Stimulated activated CD4-positive, alpha-beta T cell treated with anti-CD3 and anti-CD28 coated beads, Interleukin-1b, Interleukin-23, amount 100 ng/mL, for 48 hours (primary cell): Measurements from ENCODE around the gene NDUFV2.
"Not testable (repeated sequence)": the region's sequence is repeated elsewhere in the genome, so short reads cannot be mapped to it uniquely, and the experiment has no call there.

Experiments
- DNase-seq: peaks from one replicate; pipeline ENCODE4 v3.0.0-alpha.2; 2020

The NDUFV2 gene

GRCh38 chr18:9091066-9091476, 11.4 kb upstream of the NDUFV2 start:
- peak; percentile 61 for DNase-seq

GRCh38 chr18:9092665-9093064, 9.8 kb upstream of the NDUFV2 start:
- no peak for DNase-seq

GRCh38 chr18:9093109-9093508, 9.4 kb upstream of the NDUFV2 start:
- DNase-seq, result not testable (repeated sequence)

- DNase-seq, result peak; percentile 83
These were observed 7.9 kb upstream of the NDUFV2 start for GRCh38 chr18:9094307-9095226.

- DNase-seq, result peak; percentile 80
These were observed 7.0 kb upstream of the NDUFV2 start for GRCh38 chr18:9095297-9096006.

- no peak for DNase-seq
These were observed 6.5 kb upstream of the NDUFV2 start for GRCh38 chr18:9096007-9096371.

- no peak for DNase-seq
These were observed 5.8 kb upstream of the NDUFV2 start for GRCh38 chr18:9096685-9097084.

- peak; percentile 35 for DNase-seq
These were observed 5.2 kb upstream of the NDUFV2 start for GRCh38 chr18:9097349-9097748.

GRCh38 chr18:9100796-9101195, 1.7 kb upstream of the NDUFV2 start:
- DNase-seq, result no peak

GRCh38 chr18:9101730-9102507, 580 bp upstream of the NDUFV2 start:
- no peak for DNase-seq

GRCh38 chr18:9103376-9103873, 926 bp downstream of the NDUFV2 start:
- DNase-seq, result no peak

GRCh38 chr18:9104244-9104901, 1.9 kb downstream of the NDUFV2 start:
- DNase-seq, result no peak

- DNase-seq, result no peak
These were observed 2.9 kb downstream of the NDUFV2 start for GRCh38 chr18:9105420-9105819.

- DNase-seq, result no peak
These were observed 3.6 kb downstream of the NDUFV2 start for GRCh38 chr18:9106094-9106493.

GRCh38 chr18:9106800-9107584, 4.5 kb downstream of the NDUFV2 start:
- no peak for DNase-seq

- DNase-seq, result no peak
These were observed 6.4 kb downstream of the NDUFV2 start for GRCh38 chr18:9108911-9109310.

GRCh38 chr18:9109523-9109922, 7.0 kb downstream of the NDUFV2 start:
- no peak for DNase-seq

- DNase-seq, result no peak
These were observed 11.1 kb downstream of the NDUFV2 start for GRCh38 chr18:9113468-9114149.

- DNase-seq, result no peak
These were observed 13.5 kb downstream of the NDUFV2 start for GRCh38 chr18:9115984-9116383.

- no peak for DNase-seq
These were observed 15.7 kb downstream of the NDUFV2 start for GRCh38 chr18:9117980-9118841.
